NCI-H2029 treated with DMSO at 0.1 percent for 48 hours (cell line): ENCODE results near the gene ATG7.
"Not testable (repeated sequence)": the region's sequence is repeated elsewhere in the genome, so short reads cannot be mapped to it uniquely, and the experiment has no call there.

Experiments
- DNase-seq: peaks from one replicate; lab custom pipeline; 2025; lab: John Stamatoyannopoulos, UW

ATG7 gene

DNA sequence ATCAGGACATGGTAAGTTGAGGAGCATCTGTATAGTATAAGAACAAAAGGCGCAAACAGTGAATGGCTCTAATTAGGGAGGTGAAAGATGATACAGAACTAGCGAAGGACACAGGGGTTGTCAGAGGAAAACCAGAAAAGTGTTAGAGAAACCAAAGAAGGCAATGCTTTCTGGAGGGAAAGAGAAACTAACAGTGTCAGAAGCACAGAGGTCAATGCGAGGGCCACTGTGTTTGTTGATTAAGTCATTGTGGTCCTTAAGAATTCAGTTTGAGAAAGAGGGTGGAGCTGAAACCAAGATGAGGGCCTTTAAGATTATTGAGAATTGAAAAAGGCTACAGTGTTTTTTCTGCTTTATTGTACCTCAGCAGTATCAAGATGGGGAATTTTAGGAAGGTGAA lies 28.8 kb downstream of the ATG7 start:
- DNase-seq: no peak

GRCh38 chr3:11302444-11302843 lies 30.2 kb downstream of the ATG7 start:
- DNase-seq: peak; percentile 24

- DNase-seq: no peak
Observed at GRCh38 chr3:11304175-11304574, 32.0 kb downstream of the ATG7 start.

GRCh38 chr3:11305509-11305908 lies 33.3 kb downstream of the ATG7 start:
- no peak for DNase-seq

GRCh38 chr3:11306817-11307589 lies 34.8 kb downstream of the ATG7 start:
- DNase-seq: peak; percentile 59

DNA sequence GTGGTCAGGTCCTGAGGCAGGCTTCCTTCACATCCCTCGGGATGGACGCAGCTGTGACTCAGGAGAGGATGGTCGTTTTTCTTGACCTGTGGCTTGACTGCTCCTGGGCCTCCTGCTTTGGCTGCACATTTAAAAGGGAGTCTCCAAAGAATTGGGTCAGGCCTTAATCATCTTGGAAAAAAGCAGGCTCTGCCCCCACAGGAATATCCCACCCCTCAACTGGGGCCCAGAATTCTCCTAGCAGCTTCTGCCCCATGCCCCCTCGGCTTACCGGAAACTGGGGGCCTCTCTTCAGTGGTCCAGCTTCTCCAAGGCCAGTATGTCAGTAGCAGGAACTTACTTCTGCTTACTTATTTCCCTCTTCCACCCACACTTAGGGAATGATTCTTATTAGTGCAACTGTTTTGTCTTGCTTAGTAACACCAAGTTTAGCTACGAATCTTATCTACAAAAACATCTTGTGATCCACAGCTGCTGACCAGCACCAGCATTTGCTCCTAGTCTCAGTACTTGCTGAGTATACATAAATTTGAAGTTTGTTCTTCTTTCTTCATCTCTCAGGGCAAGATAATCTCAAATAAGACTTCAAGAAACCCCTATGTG lies 35.7 kb downstream of the ATG7 start:
- DNase-seq: no peak

- no peak for DNase-seq
Observed at GRCh38 chr3:11310258-11310657, 38.1 kb downstream of the ATG7 start.

GRCh38 chr3:11312166-11312565 lies 40.0 kb downstream of the ATG7 start:
- DNase-seq: no peak

GRCh38 chr3:11317300-11317699 lies 45.1 kb downstream of the ATG7 start:
- no peak for DNase-seq

DNA sequence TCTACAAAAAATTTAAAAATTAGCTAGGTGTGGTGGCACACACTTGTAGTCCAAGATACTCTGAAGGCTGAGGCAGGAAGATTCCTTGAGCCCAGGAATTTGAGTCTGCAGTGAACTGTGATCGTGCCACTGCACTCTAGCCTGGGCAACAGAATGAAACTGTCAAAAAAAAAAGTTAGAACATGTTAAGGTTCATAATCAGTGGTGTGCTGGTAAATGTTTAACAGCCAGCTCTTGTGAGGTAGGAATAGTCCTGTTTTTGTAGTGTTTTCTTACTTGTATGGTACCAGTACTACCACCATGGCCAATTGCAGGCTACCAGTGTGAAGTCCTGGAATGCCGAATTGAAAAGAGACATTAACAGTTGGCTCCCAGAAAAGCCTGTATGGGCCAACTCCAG lies 50.7 kb downstream of the ATG7 start:
- DNase-seq: no peak

- no peak for DNase-seq
Observed at GRCh38 chr3:11323813-11324212, 51.6 kb downstream of the ATG7 start.

- no peak for DNase-seq
Observed at GRCh38 chr3:11327619-11328018, 55.4 kb downstream of the ATG7 start.

DNA sequence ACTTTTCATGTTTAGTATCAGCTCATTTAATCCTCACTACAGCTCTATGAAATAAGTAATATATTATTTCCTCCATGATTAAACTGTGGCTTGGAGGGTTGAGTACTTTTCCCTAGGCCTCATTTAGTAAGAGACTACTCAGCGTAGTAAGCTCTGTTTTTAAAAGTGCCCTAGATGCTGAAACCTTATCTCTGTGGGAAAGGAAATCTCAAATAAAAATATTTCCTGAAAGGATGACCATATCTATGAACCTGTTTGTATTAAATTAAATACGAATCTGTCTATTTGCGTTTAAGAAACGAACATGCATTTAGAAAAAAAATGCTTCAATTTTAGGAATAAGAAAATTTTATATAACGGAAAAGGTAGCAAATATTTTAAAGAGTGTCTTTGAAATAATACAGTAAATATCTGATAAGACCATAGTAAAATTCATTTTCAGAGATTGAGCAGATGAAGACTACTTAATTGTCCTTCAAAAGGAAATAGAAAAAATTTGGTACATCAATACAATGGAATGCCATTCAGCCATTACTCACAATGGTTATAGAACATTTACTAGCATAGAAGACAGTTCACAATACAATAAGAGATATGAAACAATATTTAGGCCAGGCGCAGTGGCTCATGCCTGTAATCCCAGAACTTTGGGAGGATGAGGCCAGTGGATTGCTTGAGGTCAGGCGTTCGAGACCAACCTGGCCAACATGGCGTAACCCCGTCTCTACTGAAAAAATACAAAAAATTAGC lies 56.2 kb downstream of the ATG7 start:
- DNase-seq: no peak

GRCh38 chr3:11329777-11330176 lies 57.6 kb downstream of the ATG7 start:
- DNase-seq: no peak

- no peak for DNase-seq
Observed at GRCh38 chr3:11331101-11331500, 58.9 kb downstream of the ATG7 start.

- DNase-seq: peak; percentile 49
Observed at GRCh38 chr3:11335056-11335608, 62.9 kb downstream of the ATG7 start.

DNA sequence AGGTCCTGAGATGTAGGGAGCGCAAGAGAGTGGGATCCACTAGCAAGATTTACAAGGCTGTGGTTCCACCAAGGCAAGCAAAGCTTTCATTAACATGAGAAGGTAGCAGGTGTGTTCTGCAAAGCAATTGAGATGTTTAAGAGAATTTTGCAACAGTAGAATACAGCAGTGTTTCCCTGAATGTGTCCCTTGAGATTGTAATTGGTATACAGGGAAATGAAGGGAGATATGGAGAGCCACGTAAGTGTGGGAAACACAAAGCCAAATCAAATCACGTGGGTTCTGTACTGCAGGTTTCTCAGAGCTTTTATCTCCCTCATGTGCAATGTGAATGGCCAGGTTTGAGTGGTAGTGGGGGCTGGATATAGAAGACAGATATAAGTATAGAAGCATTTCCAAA lies 67.3 kb downstream of the ATG7 start:
- DNase-seq: no peak

DNA sequence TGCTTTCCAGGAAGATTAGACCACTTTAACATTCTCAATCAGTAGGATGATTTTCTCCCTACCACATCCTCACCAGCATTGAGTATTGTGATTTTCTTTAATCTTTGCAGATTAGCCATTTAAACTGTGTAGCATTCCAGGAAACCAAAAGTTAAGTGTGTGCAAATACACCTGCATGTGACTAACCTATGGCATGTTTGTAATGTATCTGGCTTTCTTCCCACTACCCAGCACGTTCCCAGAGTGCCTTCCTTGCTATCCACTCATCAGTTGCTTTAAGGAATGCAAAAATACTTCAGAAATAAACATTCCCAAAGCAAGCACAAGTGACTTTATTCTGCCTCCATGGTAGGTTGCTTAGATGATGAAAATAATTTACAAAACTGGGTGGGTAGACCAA lies 74.2 kb downstream of the ATG7 start:
- no peak for DNase-seq

GRCh38 chr3:11348877-11349276 lies 76.7 kb downstream of the ATG7 start:
- DNase-seq: not testable (repeated sequence)

GRCh38 chr3:11349446-11349845 lies 77.2 kb downstream of the ATG7 start:
- DNase-seq: no peak

DNA sequence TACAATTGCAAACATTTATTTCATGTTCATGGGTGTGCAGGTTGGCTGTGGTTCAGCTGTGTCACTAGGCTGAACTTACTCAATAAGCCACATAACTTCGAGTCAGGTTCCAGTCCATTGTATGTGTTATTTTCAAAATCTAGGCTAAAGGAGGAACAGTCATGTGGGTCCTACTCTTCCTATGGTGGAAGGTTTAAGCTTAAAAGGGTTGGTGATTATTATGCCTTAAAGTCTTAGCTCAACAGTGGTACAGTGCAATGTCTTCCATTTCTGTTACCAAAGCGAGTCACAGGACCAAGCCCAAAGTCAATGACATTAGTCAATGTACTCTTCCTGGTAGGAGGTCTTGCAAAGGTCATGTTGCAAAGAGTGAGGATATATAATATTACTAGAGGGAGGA lies 78.2 kb downstream of the ATG7 start:
- DNase-seq: no peak

GRCh38 chr3:11351451-11351850 lies 79.3 kb downstream of the ATG7 start:
- DNase-seq: no peak

DNA sequence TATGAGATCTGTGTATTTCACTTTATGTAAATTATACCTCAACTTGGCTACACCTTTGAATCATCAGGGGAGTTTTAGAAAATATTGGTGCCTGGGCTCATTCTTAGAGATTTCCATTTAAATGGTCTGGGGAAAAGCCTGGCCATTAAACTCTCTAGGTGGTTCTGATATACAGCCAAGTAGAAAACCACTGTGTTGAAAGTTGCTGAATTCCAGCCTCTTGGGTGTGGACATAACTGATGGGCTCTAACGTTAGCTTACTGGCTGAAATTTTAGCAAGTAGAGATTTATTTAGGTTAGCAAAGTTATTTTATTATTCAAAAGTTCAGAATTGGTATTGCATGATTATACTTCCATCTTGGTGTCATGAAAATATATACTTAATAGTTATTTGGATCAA lies 84.1 kb downstream of the ATG7 start:
- DNase-seq: no peak
